BE2C (cell line): ENCODE results near the gene LAMA2.
"Not testable (repeated sequence)": the region's sequence is repeated elsewhere in the genome, so short reads cannot be mapped to it uniquely, and the experiment has no call there.

Experiments used
- DNase-seq: peaks from one replicate; pipeline ENCODE4 v3.0.0-alpha.2; 2020
- H3K27me3 ChIP-seq: fragments of 250-450 bp; sonication (Bioruptor Pico); 2 replicates; pipeline ENCODE4 v1.5.1; 2020; ENCODE audit warnings: mild to moderate bottlenecking
- H3K36me3 ChIP-seq: fragments of 250-450 bp; sonication (Bioruptor Pico); 2 replicates; pipeline ENCODE4 v1.5.1; 2020; ENCODE audit warnings: mild to moderate bottlenecking
- H3K4me1 ChIP-seq: fragments of 250-450 bp; sonication (Bioruptor Pico); 2 replicates; pipeline ENCODE4 v1.5.1; 2020
- H3K4me3 ChIP-seq: 2 replicates; pipeline ENCODE4 v1.5.1; 2011; ENCODE audit warnings: low read depth, low read length
- H3K9me3 ChIP-seq: fragments of 250-450 bp; sonication (Bioruptor Pico); 2 replicates; pipeline ENCODE4 v1.5.1; 2020
- TF ChIP-seq, protein P1 (sequence below): IDR thresholded peaks from 2 replicates; pipeline ENCODE4 v1.5.1; 2012; ENCODE audit warnings: mild to moderate bottlenecking, low read depth, low read length

The LAMA2 gene

DNA sequence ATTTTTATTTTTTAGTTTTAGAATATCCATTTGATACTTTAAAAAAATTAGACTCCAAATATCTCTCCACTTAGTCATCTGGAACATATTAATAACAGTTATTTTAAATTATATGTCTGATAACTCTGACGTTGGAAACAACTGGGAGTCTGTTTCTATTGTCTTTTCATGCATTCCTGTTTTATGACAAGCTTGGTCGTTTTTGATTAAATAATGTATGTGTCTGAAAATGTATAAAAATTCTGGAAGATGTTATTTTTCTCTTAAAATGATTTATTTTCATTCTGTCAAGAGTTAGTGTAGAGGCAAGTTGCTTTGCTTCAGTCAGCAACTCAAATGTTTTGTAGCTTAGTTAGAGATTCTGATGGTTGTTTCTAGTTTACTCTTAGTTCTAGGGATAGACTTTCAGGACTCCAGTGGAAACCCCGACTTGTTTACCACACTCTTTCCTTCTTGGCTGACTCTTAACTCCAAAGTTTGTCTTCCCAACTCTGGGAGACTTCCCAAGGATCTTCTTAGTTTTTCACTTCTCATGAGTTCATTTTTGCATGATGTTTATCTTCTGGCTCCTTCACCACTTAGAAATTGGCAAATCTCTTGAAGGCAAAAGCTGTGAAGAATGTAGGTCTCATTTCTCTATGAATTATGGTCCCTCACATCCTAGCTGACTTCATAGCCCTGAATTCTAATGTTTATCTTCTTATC is 190.9 kb downstream of the LAMA2 start:
- Histone ChIP-seq H3K4me3 (no peak overlapping the region), H3K27me3 (no peaks in the 10 kb centered on the region), H3K4me1 (no peaks in the 10 kb centered on the region), H3K36me3 (no peaks in the 10 kb centered on the region), H3K9me3 (no peaks in the 10 kb centered on the region)
- TF ChIP-seq, protein P1, sequence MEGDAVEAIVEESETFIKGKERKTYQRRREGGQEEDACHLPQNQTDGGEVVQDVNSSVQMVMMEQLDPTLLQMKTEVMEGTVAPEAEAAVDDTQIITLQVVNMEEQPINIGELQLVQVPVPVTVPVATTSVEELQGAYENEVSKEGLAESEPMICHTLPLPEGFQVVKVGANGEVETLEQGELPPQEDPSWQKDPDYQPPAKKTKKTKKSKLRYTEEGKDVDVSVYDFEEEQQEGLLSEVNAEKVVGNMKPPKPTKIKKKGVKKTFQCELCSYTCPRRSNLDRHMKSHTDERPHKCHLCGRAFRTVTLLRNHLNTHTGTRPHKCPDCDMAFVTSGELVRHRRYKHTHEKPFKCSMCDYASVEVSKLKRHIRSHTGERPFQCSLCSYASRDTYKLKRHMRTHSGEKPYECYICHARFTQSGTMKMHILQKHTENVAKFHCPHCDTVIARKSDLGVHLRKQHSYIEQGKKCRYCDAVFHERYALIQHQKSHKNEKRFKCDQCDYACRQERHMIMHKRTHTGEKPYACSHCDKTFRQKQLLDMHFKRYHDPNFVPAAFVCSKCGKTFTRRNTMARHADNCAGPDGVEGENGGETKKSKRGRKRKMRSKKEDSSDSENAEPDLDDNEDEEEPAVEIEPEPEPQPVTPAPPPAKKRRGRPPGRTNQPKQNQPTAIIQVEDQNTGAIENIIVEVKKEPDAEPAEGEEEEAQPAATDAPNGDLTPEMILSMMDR = no peak
- DNase-seq = no peak

DNA sequence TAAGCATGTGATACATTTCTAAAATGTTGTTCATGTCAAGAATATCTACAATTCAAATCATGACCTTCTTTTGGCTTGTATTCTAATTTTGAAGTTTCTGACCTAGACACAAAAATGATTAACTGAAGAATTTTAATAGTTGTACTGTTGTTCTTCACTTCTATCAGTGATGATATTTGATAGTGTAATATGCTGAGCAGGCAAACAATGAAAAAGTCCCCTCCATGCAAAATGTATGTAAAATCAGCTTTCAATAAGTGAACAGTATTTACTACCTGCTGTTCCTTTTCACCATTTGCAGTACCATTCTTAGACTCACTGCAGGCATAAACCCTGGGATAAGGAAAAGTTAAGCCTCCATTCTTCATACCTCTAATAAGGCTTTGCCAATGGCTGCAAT is 201.5 kb downstream of the LAMA2 start:
- Histone ChIP-seq H3K9me3 (no peaks in the 10 kb centered on the region), H3K27me3 (no peaks in the 10 kb centered on the region), H3K36me3 (no peaks in the 10 kb centered on the region), H3K4me3 (no peak overlapping the region), H3K4me1 (no peaks in the 10 kb centered on the region)
- TF ChIP-seq, protein P1 = no peak
- no peak for DNase-seq

DNA sequence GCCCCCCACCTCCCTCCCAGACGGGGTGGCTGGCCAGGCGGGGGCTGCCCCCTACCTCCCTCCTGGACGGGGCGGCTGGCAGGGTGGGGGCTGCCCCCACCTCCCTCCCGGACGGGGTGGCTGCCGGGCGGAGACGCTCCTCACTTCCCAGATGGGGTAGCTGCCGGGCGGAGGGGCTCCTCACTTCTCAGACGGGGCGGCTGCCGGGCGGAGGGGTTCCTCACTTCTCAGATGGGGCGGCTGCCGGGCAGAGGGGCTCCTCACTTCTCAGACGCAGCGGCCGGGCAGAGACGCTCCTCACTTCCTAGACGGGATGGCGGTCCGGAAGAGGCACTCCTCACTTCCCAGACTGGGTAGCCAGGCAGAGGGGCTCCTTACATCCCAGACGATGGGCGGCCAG is 205.5 kb downstream of the LAMA2 start:
- H3K9me3 ChIP-seq, DNase-seq, H3K4me3 ChIP-seq, H3K27me3 ChIP-seq, H3K4me1 ChIP-seq, H3K36me3 ChIP-seq: not testable (repeated sequence)

DNA sequence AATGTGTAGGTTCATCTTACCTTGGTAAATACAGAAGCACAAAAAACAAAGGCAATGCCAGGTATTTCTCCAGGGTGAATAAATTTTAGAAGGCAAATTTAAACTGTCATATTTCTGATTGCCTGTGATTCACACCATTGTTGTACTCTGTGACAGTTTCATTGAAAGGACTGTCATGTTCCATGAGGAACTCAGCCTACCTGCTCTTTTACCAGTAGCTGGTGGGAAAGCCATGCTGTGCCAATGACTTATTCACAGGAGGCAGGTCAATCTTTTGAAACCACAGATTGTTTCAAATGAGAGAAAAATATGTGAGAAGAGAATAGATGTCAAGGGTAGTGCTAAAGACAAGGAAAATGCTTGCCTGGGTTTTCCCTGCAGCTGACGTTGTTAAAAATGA is 206.4 kb downstream of the LAMA2 start:
- Histone ChIP-seq H3K4me1 (no peaks in the 10 kb centered on the region), H3K9me3 (no peaks in the 10 kb centered on the region), H3K4me3 (no peak overlapping the region), H3K36me3 (no peaks in the 10 kb centered on the region), H3K27me3 (no peaks in the 10 kb centered on the region)
- DNase-seq = no peak
- TF ChIP-seq, protein P1 = no peak

DNA sequence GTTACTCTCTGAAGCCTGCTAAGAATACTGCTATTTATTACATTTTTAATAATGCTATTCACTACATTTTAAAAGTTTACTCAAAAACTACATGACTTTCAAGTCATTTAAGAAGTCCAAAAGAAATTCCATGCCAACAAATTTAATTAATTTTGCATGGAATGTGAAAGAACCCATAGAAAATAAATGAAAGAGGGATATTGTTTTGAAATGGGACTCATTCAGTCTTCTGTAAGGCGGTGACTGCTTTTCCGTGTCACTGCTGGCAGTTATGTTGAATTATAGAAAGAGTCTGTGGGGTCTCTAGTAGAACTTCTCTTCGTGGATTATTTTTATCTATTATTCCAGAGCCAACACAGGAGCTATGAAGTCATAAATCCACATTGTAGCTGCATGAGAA is 211.2 kb downstream of the LAMA2 start:
- DNase-seq = no peak
- TF ChIP-seq, protein P1 = no peak
- no peaks in the 10 kb centered on the region for H3K4me1 ChIP-seq
- no peaks in the 10 kb centered on the region for H3K9me3 ChIP-seq
- H3K27me3 ChIP-seq = no peaks in the 10 kb centered on the region
- no peaks in the 10 kb centered on the region for H3K36me3 ChIP-seq
- no peak overlapping the region for H3K4me3 ChIP-seq

DNA sequence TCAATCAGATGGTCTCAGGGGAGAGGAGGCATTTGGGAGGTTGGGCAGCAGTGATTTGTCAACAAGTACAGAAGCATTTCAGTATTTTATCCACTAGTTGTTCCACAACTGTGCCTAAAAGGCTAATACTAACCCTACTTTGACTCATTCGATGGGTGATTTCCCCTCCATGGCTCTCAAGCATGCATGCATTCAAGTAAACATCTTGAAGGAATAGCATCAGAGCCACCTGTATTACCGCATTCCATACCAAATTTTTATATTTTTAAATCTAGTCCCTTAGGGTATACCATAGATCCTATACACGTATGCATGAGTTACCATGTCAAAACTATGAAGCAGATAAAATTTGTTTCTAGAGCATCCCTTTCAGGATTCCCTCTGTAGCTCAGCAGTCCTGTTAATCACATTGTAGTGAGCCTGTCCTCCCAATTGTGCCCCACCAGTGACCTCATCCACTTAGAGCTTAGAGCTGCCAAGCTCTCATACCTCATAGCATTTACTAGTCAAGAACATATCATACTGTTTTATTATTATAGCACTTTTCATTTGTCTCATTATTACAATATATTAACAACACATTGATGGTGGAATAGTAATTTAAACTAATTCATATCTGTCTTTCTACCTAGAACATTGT is 213.8 kb downstream of the LAMA2 start:
- H3K27me3 ChIP-seq = no peaks in the 10 kb centered on the region
- no peak for DNase-seq
- H3K4me3 ChIP-seq = no peak overlapping the region
- TF ChIP-seq, protein P1 = no peak
- no peaks in the 10 kb centered on the region for H3K9me3 ChIP-seq
- no peaks in the 10 kb centered on the region for H3K4me1 ChIP-seq
- no peaks in the 10 kb centered on the region for H3K36me3 ChIP-seq
